HCT116 (cell line): ENCODE measurements around the gene GIGYF1. TPM values are rescaled to one million over a fixed set of nuclear protein-coding genes. Genes with fewer than 3 reads are reported as not detected.

Experiments
- ATAC-seq: fragments of 200-7000 bp; cut with Tn5 transposase; 2 replicates; pipeline ENCODE4 v1.9.1; 2020; ENCODE audit warnings: mild to moderate bottlenecking, moderate library complexity
- BruUV-seq: library from RNA; stranded (reverse); fragments of 400-500 nt; replicated peaks from 2 replicates; lab custom pipeline; 2021; lab: Mats Ljungman, UMichigan
- CTCF ChIA-PET: fragments of 300-600 bp; sonication (Branson Sonifier 250); formaldehyde crosslinking; loops from one replicate; lab custom pipeline; 2021; ENCODE audit warnings: antibody characterized with exemption; lab: Charles Lee
- POLR2A ChIA-PET: fragments of 300-600, 350-600 bp; sonication (Branson Sonifier 250); formaldehyde crosslinking; loops from one replicate; lab custom pipeline; 2021; ENCODE audit warnings: antibody characterized with exemption; lab: Charles Lee
- RAD21 ChIA-PET, 2 experiments: fragments of 300-600 bp; sonication (Branson Sonifier 250); formaldehyde crosslinking; loops; one replicate each; lab custom pipeline; 2023; ENCODE audit warnings: low total read pairs in 2 of 2; ENCODE audit not compliant: uncharacterized antibody in 2 of 2, unreplicated experiment in 2 of 2, low non-redundant PET in 1 of 2; lab: Charles Lee
- DNase-seq: peaks from one replicate; pipeline ENCODE4 v3.0.0-alpha.2; 2010; ENCODE audit warnings: low read depth, low spot score
- H2AFZ ChIP-seq: fragments of 200-600 bp; shearing (Covaris generic), sonication (generic); 2 replicates; pipeline ENCODE4 v1.6.1; 2017; ENCODE audit warnings: low read depth, mixed run types, mixed read lengths, antibody characterized with exemption, low read length; ENCODE audit not compliant: poor library complexity, severe bottlenecking
- H3K27ac ChIP-seq: 2 replicates; pipeline ENCODE4 v1.5.1; 2012; ENCODE audit warnings: low read depth, low read length
- H3K27me3 ChIP-seq: fragments of 200-600 bp; sonication (generic); 2 replicates; pipeline ENCODE4 v1.6.1; 2016; ENCODE audit warnings: mixed run types, low read length, mixed read lengths; ENCODE audit not compliant: insufficient read depth
- H3K36me3 ChIP-seq, 2 experiments: fragments of 200-500 bp in 1 of 2; fragments of 200-600 bp in 1 of 2; sonication (Bioruptor generic) in 1 of 2; sonication (generic) in 1 of 2; 2 replicates each; pipeline versions ENCODE4 v1.5.1 to v1.6.1; 2014 to 2016; ENCODE audit warnings: low read length in 2 of 2, inconsistent platforms in 1 of 2, mixed read lengths in 1 of 2, mixed run types in 1 of 2; ENCODE audit not compliant: insufficient read depth in 2 of 2, control insufficient read depth in 1 of 2
- H3K4me1 ChIP-seq, 2 experiments: fragments of 200-600 bp in 1 of 2; sonication (generic) in 1 of 2; 2 replicates each; pipeline versions ENCODE4 v1.5.1 to v1.6.1; 2012 to 2017; ENCODE audit warnings: low read length in 2 of 2, inconsistent platforms in 1 of 2, mild to moderate bottlenecking in 1 of 2, mixed read lengths in 1 of 2, mixed run types in 1 of 2, moderate library complexity in 1 of 2; ENCODE audit not compliant: insufficient read depth in 2 of 2, control insufficient read depth in 1 of 2
- H3K4me2 ChIP-seq: fragments of 200-600 bp; sonication (generic); 2 replicates; pipeline ENCODE4 v1.6.1; 2017; ENCODE audit warnings: mixed run types, low read length, mixed read lengths
- H3K4me3 ChIP-seq, 2 experiments: fragments of 200-600 bp in 1 of 2; sonication (generic) in 1 of 2; replicated peaks in 1 of 2; 2 replicates each; pipeline ENCODE4 v1.5.1; 2011 to 2016; ENCODE audit warnings: low read length in 2 of 2, control low read depth in 1 of 2, low read depth in 1 of 2, mild to moderate bottlenecking in 1 of 2, mixed read lengths in 1 of 2, mixed run types in 1 of 2
- H3K79me2 ChIP-seq: fragments of 200-600 bp; sonication (generic); 2 replicates; pipeline ENCODE4 v1.6.1; 2017; ENCODE audit warnings: mild to moderate bottlenecking, mixed run types, low read length, moderate library complexity, mixed read lengths; ENCODE audit not compliant: insufficient read depth
- H3K9ac ChIP-seq: fragments of 200-600 bp; sonication (generic); 2 replicates; pipeline ENCODE4 v1.6.1; 2016; ENCODE audit warnings: low read length, mixed read lengths
- H3K9me2 ChIP-seq: fragments of 200-600 bp; sonication (generic), shearing (Covaris generic); 2 replicates; pipeline ENCODE4 v1.6.1; 2017; ENCODE audit warnings: mixed run types, mild to moderate bottlenecking, moderate library complexity; ENCODE audit not compliant: insufficient read depth
- H3K9me3 ChIP-seq, 2 experiments: fragments of 200-500 bp in 1 of 2; fragments of 200-600 bp in 1 of 2; sonication (Bioruptor generic) in 1 of 2; sonication (generic) in 1 of 2; 2 replicates each; pipeline ENCODE4 v1.6.1; 2014 to 2017; ENCODE audit warnings: low read length in 2 of 2, mixed read lengths in 2 of 2, inconsistent platforms in 1 of 2, low read depth in 1 of 2, mild to moderate bottlenecking in 1 of 2, mixed run types in 1 of 2, moderate library complexity in 1 of 2; ENCODE audit not compliant: control insufficient read depth in 1 of 2, insufficient read depth in 1 of 2
- H4K20me1 ChIP-seq: fragments of 200-600 bp; sonication (generic), shearing (Covaris generic); 2 replicates; pipeline ENCODE4 v1.6.1; 2017; ENCODE audit warnings: mixed run types, mild to moderate bottlenecking, moderate library complexity; ENCODE audit not compliant: insufficient read depth
- CBX3 ChIP-seq: IDR thresholded peaks from 2 replicates; pipeline ENCODE4 v1.6.1; 2012; ENCODE audit warnings: low read depth
- CEBPB ChIP-seq: IDR thresholded peaks from 2 replicates; pipeline ENCODE4 v1.6.1; 2012; ENCODE audit warnings: low read depth
- ELF1 ChIP-seq: IDR thresholded peaks from 2 replicates; pipeline ENCODE4 v1.6.1; 2012; ENCODE audit warnings: low read depth, borderline replicate concordance
- EZH2 ChIP-seq: fragments of 200-600 bp; sonication (generic); IDR thresholded peaks from 2 replicates; pipeline ENCODE4 v1.6.1; 2017; ENCODE audit warnings: antibody characterized with exemption, mixed run types
- FOSL1 ChIP-seq: IDR thresholded peaks from 2 replicates; pipeline ENCODE4 v1.6.1; 2012; ENCODE audit warnings: low read depth
- JUND ChIP-seq: IDR thresholded peaks from 2 replicates; pipeline ENCODE4 v1.6.1; 2012
- POLR2AphosphoS5 ChIP-seq: IDR thresholded peaks from 2 replicates; pipeline ENCODE4 v1.6.1; 2011; ENCODE audit warnings: mild to moderate bottlenecking, low read depth, low read length, moderate library complexity
- SIN3A ChIP-seq: IDR thresholded peaks from 2 replicates; pipeline ENCODE4 v1.6.1; 2012; ENCODE audit warnings: low read depth
- SP1 ChIP-seq: IDR thresholded peaks from 2 replicates; pipeline ENCODE4 v1.6.1; 2012; ENCODE audit warnings: low read depth
- TCF7L2 ChIP-seq: IDR thresholded peaks from 2 replicates; pipeline ENCODE4 v1.7.0; 2011; ENCODE audit warnings: borderline replicate concordance, inconsistent platforms; ENCODE audit not compliant: insufficient read depth, insufficient read length; ENCODE audit errors: extremely low read depth
- ZBTB33 ChIP-seq: IDR thresholded peaks from 2 replicates; pipeline ENCODE4 v1.6.1; 2011; ENCODE audit warnings: mild to moderate bottlenecking, low read length, moderate library complexity; ENCODE audit not compliant: insufficient replicate concordance; ENCODE audit errors: extremely low read depth
- ZFX ChIP-seq: fragments of 450-650 bp; IDR thresholded peaks from 2 replicates; pipeline ENCODE4 v1.6.1; 2017
- intact Hi-C: fragments of 100-400 bp; cut with micrococcal nuclease; formaldehyde crosslinking; loops from 2 replicates; pipeline ENCODE4 v1.10.0; 2022
- total RNA-seq: library from RNA; stranded (reverse); gene quantifications from one replicate; pipeline ENCODE4 v1.2.1, GENCODE V29; 2021; ENCODE audit not compliant: unreplicated experiment
- TF ChIP-seq, protein P1 (sequence below): IDR thresholded peaks from 2 replicates; pipeline ENCODE4 v1.6.1; 2012
- TF ChIP-seq, protein P2 (sequence below): IDR thresholded peaks from 2 replicates; pipeline ENCODE4 v1.6.1; 2012

The GIGYF1 gene
- total RNA-seq, 1 experiment from 2014 or later = 59.7 TPM

DNA sequence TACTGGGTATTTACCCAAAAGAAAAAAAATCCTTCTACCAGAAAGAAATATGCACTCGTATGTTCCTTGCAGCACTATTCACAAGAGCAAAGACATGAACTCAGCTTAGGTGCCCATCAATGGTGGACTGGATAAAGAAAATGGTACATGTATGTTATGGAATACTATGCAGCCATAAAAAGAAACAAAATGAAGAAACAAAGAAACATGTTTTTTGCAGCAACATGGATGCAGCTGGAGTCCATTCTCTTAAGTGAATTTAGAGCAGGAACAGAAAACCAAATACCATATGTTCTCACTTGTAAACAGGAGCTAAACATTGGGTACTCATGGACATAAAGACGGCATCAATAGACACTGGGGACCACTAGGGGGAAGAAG is 26.0 kb downstream of the GIGYF1 start:
- Histone ChIP-seq H3K9me3 (no peaks in the 10 kb centered on the region), H3K27me3 (no peaks in the 10 kb centered on the region), H3K4me1 (peaks cover 0 to 8% of the 10 kb centered on the region in 2 experiments; a peak in 2 of 4 replicates), H3K79me2 (no peaks in the 10 kb centered on the region), H3K4me2 (no peak overlapping the region), H4K20me1 (no peaks in the 10 kb centered on the region), H2AFZ (no peak overlapping the region), H3K9me2 (no peaks in the 10 kb centered on the region), H3K4me3 (no peak overlapping the region), H3K9ac (no peak overlapping the region), H3K27ac (no peak overlapping the region), H3K36me3 (no peaks in the 10 kb centered on the region)
- intact Hi-C loops = no loop called here
- ChIA-PET CTCF (no interaction called here), RAD21 (no interaction called here), POLR2A (no interaction called here)
- no peak for ATAC-seq
- TF ChIP-seq SP1 (no peak), POLR2AphosphoS5 (no peak), EZH2 (no peak), SIN3A (no peak), ZBTB33 (no peak), ZFX (no peak), CEBPB (no peak), JUND (no peak), TCF7L2 (no peak), ELF1 (no peak), FOSL1 (no peak), CBX3 (no peak)
- TF ChIP-seq, protein P1, sequence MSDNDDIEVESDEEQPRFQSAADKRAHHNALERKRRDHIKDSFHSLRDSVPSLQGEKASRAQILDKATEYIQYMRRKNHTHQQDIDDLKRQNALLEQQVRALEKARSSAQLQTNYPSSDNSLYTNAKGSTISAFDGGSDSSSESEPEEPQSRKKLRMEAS = no peak
- TF ChIP-seq, protein P2, sequence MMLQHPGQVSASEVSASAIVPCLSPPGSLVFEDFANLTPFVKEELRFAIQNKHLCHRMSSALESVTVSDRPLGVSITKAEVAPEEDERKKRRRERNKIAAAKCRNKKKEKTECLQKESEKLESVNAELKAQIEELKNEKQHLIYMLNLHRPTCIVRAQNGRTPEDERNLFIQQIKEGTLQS = no peak
- DNase-seq = no peak
- BruUV-seq = no TSS peak
